GM21737 (cell line): ENCODE results near the gene CHMP2A.
A peak's percentile ranks its signal among the peaks of the same experiment; 100 is the strongest.

Experiments used
- ATAC-seq: cut with Tn5 transposase; IDR thresholded peaks from one replicate; pipeline ENCODE4 v1.9.1; 2021; ENCODE audit warnings: mild to moderate bottlenecking, moderate library complexity; ENCODE audit not compliant: unreplicated experiment

Gene CHMP2A

GRCh38 chr19:58556622-58557220 lies 1.8 kb upstream of the CHMP2A start:
- ATAC-seq, result no peak

- no peak for ATAC-seq
Observed at GRCh38 chr19:58555920-58556621, 1.2 kb upstream of the CHMP2A start.

- no peak for ATAC-seq
Observed at GRCh38 chr19:58555369-58555885, 522 bp upstream of the CHMP2A start.

- no peak for ATAC-seq
Observed at GRCh38 chr19:58553799-58554493, 959 bp downstream of the CHMP2A start.

GRCh38 chr19:58552655-58553054 lies 2.2 kb downstream of the CHMP2A start:
- no peak for ATAC-seq

- ATAC-seq, result no peak
Observed at GRCh38 chr19:58551577-58552471, 3.1 kb downstream of the CHMP2A start.

GRCh38 chr19:58551123-58551497 lies 3.8 kb downstream of the CHMP2A start:
- ATAC-seq, result no peak

- ATAC-seq, result no peak
Observed at GRCh38 chr19:58550362-58551122, 4.4 kb downstream of the CHMP2A start.

- no peak for ATAC-seq
Observed at GRCh38 chr19:58549664-58550361, 5.1 kb downstream of the CHMP2A start.

GRCh38 chr19:58548859-58549663 lies 5.8 kb downstream of the CHMP2A start:
- no peak for ATAC-seq

GRCh38 chr19:58547323-58548312 lies 7.3 kb downstream of the CHMP2A start:
- ATAC-seq, result no peak

- no peak for ATAC-seq
Observed at GRCh38 chr19:58546019-58546530, 8.8 kb downstream of the CHMP2A start.

GRCh38 chr19:58545286-58546018 lies 9.5 kb downstream of the CHMP2A start:
- no peak for ATAC-seq

- ATAC-seq, result peak; percentile 38
Observed at GRCh38 chr19:58544591-58545285, 10.2 kb downstream of the CHMP2A start.

- ATAC-seq, result peak; percentile 84
Observed at GRCh38 chr19:58543826-58544590, 10.9 kb downstream of the CHMP2A start, which contains the start of gene TRIM28. TRIM28 (plus strand) TSS chr19:58544064; CDS start chr19:58544758, 694 bp downstream.
